Natural killer cell (primary cell): ENCODE data around the gene PRDX1. TPM values are rescaled to one million over a fixed set of nuclear protein-coding genes. Genes with fewer than 3 reads are reported as not detected.

Experiments
- ATAC-seq, 3 donors: fragments of 150-1000 bp in 2 of 3; fragments of 200-7000 bp in 1 of 3; cut with Tn5 transposase; 1 replicate in 1 of 3; 2 replicates in 2 of 3; pipeline ENCODE4 v1.10.0; 2021; ENCODE audit warnings: mild to moderate bottlenecking in 2 of 3, moderate library complexity in 2 of 3
- DNase-seq, 2 donors: peaks; one replicate each; pipeline versions ENCODE4 v3.0.0 to v3.0.0-alpha.2; 2013 to 2021; ENCODE audit warnings: mixed read lengths in 1 of 2
- H3K27ac ChIP-seq: one replicate; pipeline ENCODE4 v1.5.1; 2013; ENCODE audit warnings: mild to moderate bottlenecking, low read length
- H3K27me3 ChIP-seq: one replicate; pipeline ENCODE4 v1.6.1; 2013; ENCODE audit warnings: low read length; ENCODE audit not compliant: control insufficient read depth, insufficient read depth
- H3K36me3 ChIP-seq: one replicate; pipeline ENCODE4 v1.6.1; 2013; ENCODE audit warnings: low read length; ENCODE audit not compliant: control insufficient read depth, insufficient read depth
- H3K4me1 ChIP-seq: one replicate; pipeline ENCODE4 v1.6.1; 2013; ENCODE audit warnings: low read length; ENCODE audit not compliant: control insufficient read depth, insufficient read depth
- H3K4me3 ChIP-seq: one replicate; pipeline ENCODE4 v1.5.1; 2013; ENCODE audit warnings: low read length
- H3K9me3 ChIP-seq: one replicate; pipeline ENCODE4 v1.6.1; 2013; ENCODE audit warnings: low read length; ENCODE audit not compliant: control insufficient read depth, insufficient read depth
- H3K27ac Mint-ChIP-seq, 2 donors: one replicate each; pipeline ENCODE4 v1.8.0; 2022; ENCODE audit warnings: mild to moderate bottlenecking in 2 of 2, mixed read lengths in 2 of 2, moderate library complexity in 1 of 2
- H3K27me3 Mint-ChIP-seq, 2 donors: one replicate each; pipeline ENCODE4 v1.8.0; 2022; ENCODE audit warnings: low read depth in 2 of 2, mixed read lengths in 2 of 2
- H3K36me3 Mint-ChIP-seq: one replicate; pipeline ENCODE4 v1.8.0; 2022; ENCODE audit warnings: mixed read lengths
- H3K4me1 Mint-ChIP-seq, 2 donors: one replicate each; pipeline ENCODE4 v1.8.0; 2022; ENCODE audit warnings: mixed read lengths in 2 of 2
- H3K4me3 Mint-ChIP-seq: one replicate; pipeline ENCODE4 v1.8.0; 2022; ENCODE audit warnings: mild to moderate bottlenecking, moderate library complexity, mixed read lengths
- H3K9me3 Mint-ChIP-seq, 2 donors: one replicate each; pipeline ENCODE4 v1.8.0; 2022; ENCODE audit warnings: mixed read lengths in 2 of 2
- WGBS: methylation state at CpG from one replicate; pipeline ENCODE4 v1.1.7; 2013; ENCODE audit warnings: missing lambda C conversion rate; ENCODE audit not compliant: insufficient coverage; 5-methylcytosine and 5-hydroxymethylcytosine counted together
- intact Hi-C: fragments of 100-400 bp; cut with micrococcal nuclease; formaldehyde crosslinking; loops from one replicate; pipeline ENCODE4 v1.14.2; 2022
- total RNA-seq, 4 donors: library from RNA; stranded (reverse); fragments of 120-200 nt in 1 of 4; gene quantifications; one replicate each; pipeline versions ENCODE4 v1.2.3 to v1.2.4, GENCODE V29; 2013 to 2022
- TF ChIP-seq, protein P1 (sequence below): fragments of 200-600 bp; IDR thresholded peaks from one replicate; pipeline ENCODE4 v1.8.0; 2022; ENCODE audit warnings: antibody characterized with exemption

The PRDX1 gene
- total RNA-seq, 3 donors from 2014 or later (not counting 1 experiment from before 2014, with no cell fraction given), result 24.8 to 39.1 (median 30.6) TPM

- H3K27me3 Mint-ChIP-seq, result no peaks in the 10 kb centered on the region
- intact Hi-C loops, result no loop called here
- H3K27ac ChIP-seq, result no peak overlapping the region
- H3K27me3 ChIP-seq, result no peaks in the 10 kb centered on the region
- peaks cover 17% of the 10 kb centered on the region for H3K4me1 ChIP-seq
- H3K9me3 Mint-ChIP-seq, result no peaks in the 10 kb centered on the region
- ATAC-seq, result no peak
- H3K4me3 ChIP-seq, result no peak overlapping the region
- peaks cover 24 to 26% of the 10 kb centered on the region in 2 donors for H3K4me1 Mint-ChIP-seq
- H3K36me3 ChIP-seq, result peaks cover 7% of the 10 kb centered on the region
- TF ChIP-seq, protein P1, sequence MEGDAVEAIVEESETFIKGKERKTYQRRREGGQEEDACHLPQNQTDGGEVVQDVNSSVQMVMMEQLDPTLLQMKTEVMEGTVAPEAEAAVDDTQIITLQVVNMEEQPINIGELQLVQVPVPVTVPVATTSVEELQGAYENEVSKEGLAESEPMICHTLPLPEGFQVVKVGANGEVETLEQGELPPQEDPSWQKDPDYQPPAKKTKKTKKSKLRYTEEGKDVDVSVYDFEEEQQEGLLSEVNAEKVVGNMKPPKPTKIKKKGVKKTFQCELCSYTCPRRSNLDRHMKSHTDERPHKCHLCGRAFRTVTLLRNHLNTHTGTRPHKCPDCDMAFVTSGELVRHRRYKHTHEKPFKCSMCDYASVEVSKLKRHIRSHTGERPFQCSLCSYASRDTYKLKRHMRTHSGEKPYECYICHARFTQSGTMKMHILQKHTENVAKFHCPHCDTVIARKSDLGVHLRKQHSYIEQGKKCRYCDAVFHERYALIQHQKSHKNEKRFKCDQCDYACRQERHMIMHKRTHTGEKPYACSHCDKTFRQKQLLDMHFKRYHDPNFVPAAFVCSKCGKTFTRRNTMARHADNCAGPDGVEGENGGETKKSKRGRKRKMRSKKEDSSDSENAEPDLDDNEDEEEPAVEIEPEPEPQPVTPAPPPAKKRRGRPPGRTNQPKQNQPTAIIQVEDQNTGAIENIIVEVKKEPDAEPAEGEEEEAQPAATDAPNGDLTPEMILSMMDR, result no peak
- no peaks in the 10 kb centered on the region for H3K9me3 ChIP-seq
- H3K27ac Mint-ChIP-seq, result no peak overlapping the region
- no peak for DNase-seq
- 92% methylated on average over 14 of the region's 14 CpGs for WGBS
- no peaks in the 10 kb centered on the region for H3K36me3 Mint-ChIP-seq
- H3K4me3 Mint-ChIP-seq, result no peak overlapping the region
Measured at GRCh38 chr1:45503462-45504360, 18.0 kb downstream of the PRDX1 start.

GRCh38 chr1:45501505-45501859 lies 20.2 kb downstream of the PRDX1 start:
- intact Hi-C loops, result loop anchor here (2.0 kb wide), 1 partner anchor 49 kb away; the partner anchor contains the start of gene AKR1A1
- Histone ChIP-seq H3K27me3 (no peaks in the 10 kb centered on the region), H3K4me3 (no peak overlapping the region), H3K36me3 (no peaks in the 10 kb centered on the region), H3K9me3 (no peaks in the 10 kb centered on the region), H3K4me1 (peaks cover 17% of the 10 kb centered on the region), H3K27ac (no peak overlapping the region)
- H3K36me3 Mint-ChIP-seq, result no peaks in the 10 kb centered on the region
- H3K27ac Mint-ChIP-seq, result no peak overlapping the region
- DNase-seq, result no peak
- WGBS, result 94% methylated on average over 2 of the region's 2 CpGs
- no peaks in the 10 kb centered on the region for H3K9me3 Mint-ChIP-seq
- H3K4me3 Mint-ChIP-seq, result no peak overlapping the region
- H3K27me3 Mint-ChIP-seq, result no peaks in the 10 kb centered on the region
- no peak for ATAC-seq
- TF ChIP-seq, protein P1, result no peak
- peaks cover 26 to 28% of the 10 kb centered on the region in 2 donors for H3K4me1 Mint-ChIP-seq

GRCh38 chr1:45499415-45499769 lies 22.3 kb downstream of the PRDX1 start:
- no peaks in the 10 kb centered on the region for H3K9me3 ChIP-seq
- H3K27me3 Mint-ChIP-seq, result no peaks in the 10 kb centered on the region
- H3K4me3 Mint-ChIP-seq, result peak overlapping the region; percentile 94
- H3K27ac Mint-ChIP-seq, result peak overlapping the region; percentile 83 to 90
- H3K36me3 Mint-ChIP-seq, result no peaks in the 10 kb centered on the region
- H3K36me3 ChIP-seq, result no peaks in the 10 kb centered on the region
- peaks cover 17% of the 10 kb centered on the region for H3K4me1 ChIP-seq
- H3K27me3 ChIP-seq, result no peaks in the 10 kb centered on the region
- TF ChIP-seq, protein P1, result no peak
- WGBS, result 5% methylated on average over 7 of the region's 7 CpGs
- no peaks in the 10 kb centered on the region for H3K9me3 Mint-ChIP-seq
- DNase-seq, result no peak
- intact Hi-C loops, result no loop called here
- no peak for ATAC-seq
- H3K4me1 Mint-ChIP-seq, result peaks cover 26 to 28% of the 10 kb centered on the region in 2 donors
- H3K27ac ChIP-seq, result peak overlapping the region; percentile 46
- H3K4me3 ChIP-seq, result peak overlapping the region; percentile 58
